GM19397 (cell line): ENCODE results near the gene CD164.
"Not testable (repeated sequence)": the region's sequence is repeated elsewhere in the genome, so short reads cannot be mapped to it uniquely, and the experiment has no call there.

Experiments used
- ATAC-seq: cut with Tn5 transposase; IDR thresholded peaks from one replicate; pipeline ENCODE4 v1.9.1; 2021; ENCODE audit warnings: mild to moderate bottlenecking, moderate library complexity; ENCODE audit not compliant: unreplicated experiment

Gene CD164

GRCh38 chr6:109344226-109344625, 38.0 kb downstream of the CD164 start:
- no peak for ATAC-seq

GRCh38 chr6:109343518-109343917, 38.7 kb downstream of the CD164 start:
- ATAC-seq: no peak

GRCh38 chr6:109342911-109343310, 39.4 kb downstream of the CD164 start:
- no peak for ATAC-seq

- ATAC-seq: no peak
Observed at GRCh38 chr6:109342506-109342905, 39.8 kb downstream of the CD164 start.

- ATAC-seq: no peak
Observed at GRCh38 chr6:109340811-109341210, 41.5 kb downstream of the CD164 start.

- ATAC-seq: no peak
Observed at GRCh38 chr6:109339906-109340678, 42.2 kb downstream of the CD164 start.

- ATAC-seq: no peak
Observed at GRCh38 chr6:109336221-109336961, 45.9 kb downstream of the CD164 start.

- ATAC-seq: not testable (repeated sequence)
Observed at GRCh38 chr6:109333870-109334269, 48.4 kb downstream of the CD164 start.

- no peak for ATAC-seq
Observed at GRCh38 chr6:109332748-109333147, 49.5 kb downstream of the CD164 start.

GRCh38 chr6:109331081-109331480, 51.2 kb downstream of the CD164 start:
- ATAC-seq: no peak

- ATAC-seq: no peak
Observed at GRCh38 chr6:109330263-109330662, 52.0 kb downstream of the CD164 start.

GRCh38 chr6:109328629-109329028, 53.6 kb downstream of the CD164 start:
- no peak for ATAC-seq

GRCh38 chr6:109327959-109328358, 54.3 kb downstream of the CD164 start:
- no peak for ATAC-seq

- ATAC-seq: no peak
Observed at GRCh38 chr6:109327491-109327890, 54.8 kb downstream of the CD164 start.

GRCh38 chr6:109326351-109326750, 55.9 kb downstream of the CD164 start:
- no peak for ATAC-seq

GRCh38 chr6:109325400-109325801, 56.9 kb downstream of the CD164 start:
- no peak for ATAC-seq

GRCh38 chr6:109323241-109323640, 59.0 kb downstream of the CD164 start:
- ATAC-seq: no peak

- no peak for ATAC-seq
Observed at GRCh38 chr6:109322825-109323224, 59.4 kb downstream of the CD164 start.

- ATAC-seq: no peak
Observed at GRCh38 chr6:109321752-109322151, 60.5 kb downstream of the CD164 start.

GRCh38 chr6:109320072-109320471, 62.2 kb downstream of the CD164 start:
- no peak for ATAC-seq

- no peak for ATAC-seq
Observed at GRCh38 chr6:109318328-109318876, 63.9 kb downstream of the CD164 start.

- ATAC-seq: no peak
Observed at GRCh38 chr6:109316909-109317308, 65.4 kb downstream of the CD164 start.
